HG03575 (cell line): Measurements from ENCODE around the gene FASLG.
A peak's percentile ranks its signal among the peaks of the same experiment; 100 is the strongest.
"Not testable (repeated sequence)": the region's sequence is repeated elsewhere in the genome, so short reads cannot be mapped to it uniquely, and the experiment has no call there.

Experiments used
- ATAC-seq: cut with Tn5 transposase; IDR thresholded peaks from one replicate; pipeline ENCODE4 v1.9.1; 2021; ENCODE audit not compliant: unreplicated experiment, insufficient number of reproducible peaks, low FRiP score; ENCODE audit errors: extremely low read depth

FASLG gene

GRCh38 chr1:172673761-172674160, 14.9 kb downstream of the FASLG start:
- ATAC-seq, result no peak

DNA sequence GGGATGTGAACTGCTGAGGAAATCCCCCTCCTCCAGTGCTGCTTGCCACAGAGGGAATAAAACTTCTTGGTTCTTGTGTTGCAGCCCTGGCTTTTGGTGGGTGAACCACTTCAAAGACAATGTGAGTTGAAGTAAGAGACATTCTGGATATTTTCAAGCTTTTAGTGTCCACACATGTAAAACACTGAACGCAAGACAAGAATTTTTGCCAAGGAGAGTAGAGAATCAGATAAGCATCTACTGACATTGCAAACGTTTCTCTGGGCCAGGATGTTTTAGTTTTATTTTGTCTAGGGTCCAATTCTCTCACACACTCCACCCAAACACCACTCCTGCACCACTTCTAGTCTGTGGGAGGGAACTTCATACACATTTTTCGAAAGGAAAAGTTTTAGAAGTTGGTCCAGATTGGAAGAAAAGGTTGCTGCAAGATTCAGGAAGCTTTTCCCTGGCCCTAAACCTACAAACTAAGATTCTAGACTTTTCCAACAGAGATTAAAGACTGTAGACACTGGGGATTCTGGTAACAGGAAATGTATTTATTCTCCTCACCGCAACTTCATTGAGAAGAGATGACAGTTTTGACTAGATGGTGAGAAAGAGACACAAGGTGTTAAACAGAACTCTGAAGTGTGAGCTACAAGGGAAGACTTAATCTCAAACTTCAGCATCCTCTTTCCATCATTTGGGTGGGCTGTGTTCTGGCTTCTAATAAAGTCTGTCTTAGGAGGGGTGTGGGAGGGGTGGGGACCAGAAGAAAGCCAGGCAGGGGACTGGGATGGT, 16.1 kb downstream of the FASLG start:
- ATAC-seq, result no peak

DNA sequence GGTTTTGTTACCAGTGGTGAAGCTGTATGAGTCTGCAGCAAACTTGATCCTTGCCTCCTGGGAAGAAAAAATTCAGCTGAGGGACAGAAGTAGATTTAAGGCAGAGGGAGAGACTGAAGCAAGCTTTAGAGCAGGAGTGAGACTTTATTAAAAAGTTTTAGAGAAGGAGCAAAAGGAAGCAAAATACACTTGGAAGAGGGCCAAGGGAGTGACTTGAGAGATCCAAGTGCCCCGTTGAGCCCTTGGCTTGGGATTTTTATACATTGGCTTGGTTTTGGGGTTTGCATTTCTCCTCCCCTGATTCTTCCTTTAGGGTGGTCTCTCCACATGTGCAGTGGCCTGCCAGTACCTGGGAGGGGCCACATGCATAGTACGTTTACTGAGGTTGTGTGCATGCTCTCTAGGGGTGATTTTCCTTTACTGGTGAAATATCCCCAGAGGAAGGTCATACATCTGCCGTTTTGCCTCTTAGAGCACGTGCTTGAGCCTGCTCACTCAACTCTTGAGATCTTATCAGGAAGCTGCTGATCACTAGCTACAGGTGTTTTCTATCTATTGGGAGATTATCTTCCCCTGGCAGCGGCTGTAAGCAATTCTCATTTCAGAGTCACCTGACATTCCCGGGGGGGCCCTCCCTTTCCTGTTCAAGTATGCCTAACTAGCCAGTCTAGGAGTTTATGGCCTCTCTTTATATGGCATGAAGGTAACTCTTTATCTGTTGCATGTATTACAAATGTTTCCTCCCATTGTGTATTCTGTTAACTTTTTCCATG, 20.3 kb downstream of the FASLG start:
- no peak for ATAC-seq

GRCh38 chr1:172680244-172680643, 21.3 kb downstream of the FASLG start:
- no peak for ATAC-seq

- ATAC-seq, result no peak
These were observed 21.9 kb downstream of the FASLG start for GRCh38 chr1:172680733-172681275.

DNA sequence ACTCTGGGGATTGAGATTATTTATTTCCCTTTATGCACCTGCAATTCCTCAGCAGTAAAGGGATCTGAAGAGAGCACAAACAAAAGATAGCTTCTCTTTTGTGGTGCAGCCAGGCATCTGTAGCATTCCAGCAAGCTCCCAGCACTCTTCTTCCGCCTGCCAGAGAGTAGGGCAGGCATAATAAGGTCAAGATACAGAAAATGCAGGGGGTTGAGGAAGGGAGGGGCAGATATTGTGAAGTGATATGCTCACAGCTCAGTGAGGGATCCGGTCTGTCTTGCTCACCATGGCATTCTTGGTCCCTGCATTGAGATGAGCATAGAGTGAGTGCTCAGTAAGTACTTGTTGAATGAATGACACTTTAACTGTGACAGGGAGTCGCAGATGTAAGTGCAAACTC, 23.9 kb downstream of the FASLG start:
- ATAC-seq, result no peak

DNA sequence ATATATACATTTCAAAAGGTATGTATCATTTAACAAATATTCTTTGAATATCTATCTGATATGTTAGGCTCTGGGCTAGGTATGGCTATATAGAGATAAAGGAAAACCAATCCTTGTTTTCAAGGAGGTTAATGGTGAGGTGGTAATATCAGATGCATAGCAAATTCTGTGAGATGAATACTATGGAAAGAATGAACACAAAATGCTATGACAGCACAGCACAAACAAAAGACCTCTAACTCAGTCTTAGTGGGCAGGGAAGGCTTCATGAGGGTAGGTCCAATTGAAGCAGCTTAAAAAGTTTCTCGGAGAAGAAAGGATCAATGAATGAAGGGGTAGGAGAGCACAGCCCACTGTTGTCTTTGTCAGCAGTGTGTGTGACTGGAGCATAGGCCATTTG, 27.2 kb downstream of the FASLG start:
- no peak for ATAC-seq

- not testable (repeated sequence) for ATAC-seq
These were observed 29.7 kb downstream of the FASLG start for GRCh38 chr1:172688428-172689085.

DNA sequence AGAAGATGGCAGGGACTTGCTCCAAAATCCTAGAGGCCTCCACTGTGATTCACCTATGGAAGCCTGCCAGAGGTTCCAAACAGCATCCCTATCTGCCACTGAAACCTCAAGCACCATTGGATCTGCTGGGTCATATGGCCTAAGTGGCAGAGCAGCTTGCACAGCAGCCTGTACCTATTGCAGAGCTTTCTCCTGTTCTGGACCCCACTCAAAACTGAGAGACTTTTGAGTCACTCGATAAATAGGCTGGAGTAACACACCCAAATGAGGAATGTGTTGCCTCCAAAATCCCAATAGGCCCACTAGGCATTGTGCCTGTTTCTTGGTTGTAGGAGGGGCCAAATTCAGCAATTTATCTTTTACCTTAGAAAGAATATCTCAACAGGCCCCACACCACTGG, 32.0 kb downstream of the FASLG start:
- ATAC-seq, result not testable (repeated sequence)

GRCh38 chr1:172697534-172698002, 38.7 kb downstream of the FASLG start:
- ATAC-seq, result no peak

- ATAC-seq, result no peak
These were observed 39.3 kb downstream of the FASLG start for GRCh38 chr1:172698224-172698623.

DNA sequence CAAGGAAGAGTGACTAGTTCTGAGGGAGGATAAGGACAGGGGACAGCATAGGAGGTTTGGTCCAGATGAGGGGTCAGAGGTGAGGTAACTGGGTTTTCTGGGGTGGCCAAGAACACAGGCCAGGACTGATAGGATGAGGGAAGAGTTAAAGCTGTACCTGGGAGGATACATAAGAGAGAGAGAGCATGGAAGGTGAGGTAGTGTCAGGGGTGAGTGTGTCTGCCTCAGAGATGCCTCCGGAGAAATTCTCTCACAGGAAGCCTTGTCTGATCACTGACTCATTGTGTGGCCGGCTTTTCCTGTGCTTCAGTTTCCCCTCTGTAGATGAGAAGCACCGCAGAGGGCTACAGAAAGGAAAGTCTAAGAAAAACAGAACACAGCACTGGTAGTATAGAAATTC, 40.2 kb downstream of the FASLG start:
- ATAC-seq, result peak; percentile 47

GRCh38 chr1:172699695-172700227, 40.9 kb downstream of the FASLG start:
- ATAC-seq, result no peak

GRCh38 chr1:172700556-172700955, 41.7 kb downstream of the FASLG start:
- ATAC-seq, result no peak

GRCh38 chr1:172704001-172704400, 45.1 kb downstream of the FASLG start:
- no peak for ATAC-seq

DNA sequence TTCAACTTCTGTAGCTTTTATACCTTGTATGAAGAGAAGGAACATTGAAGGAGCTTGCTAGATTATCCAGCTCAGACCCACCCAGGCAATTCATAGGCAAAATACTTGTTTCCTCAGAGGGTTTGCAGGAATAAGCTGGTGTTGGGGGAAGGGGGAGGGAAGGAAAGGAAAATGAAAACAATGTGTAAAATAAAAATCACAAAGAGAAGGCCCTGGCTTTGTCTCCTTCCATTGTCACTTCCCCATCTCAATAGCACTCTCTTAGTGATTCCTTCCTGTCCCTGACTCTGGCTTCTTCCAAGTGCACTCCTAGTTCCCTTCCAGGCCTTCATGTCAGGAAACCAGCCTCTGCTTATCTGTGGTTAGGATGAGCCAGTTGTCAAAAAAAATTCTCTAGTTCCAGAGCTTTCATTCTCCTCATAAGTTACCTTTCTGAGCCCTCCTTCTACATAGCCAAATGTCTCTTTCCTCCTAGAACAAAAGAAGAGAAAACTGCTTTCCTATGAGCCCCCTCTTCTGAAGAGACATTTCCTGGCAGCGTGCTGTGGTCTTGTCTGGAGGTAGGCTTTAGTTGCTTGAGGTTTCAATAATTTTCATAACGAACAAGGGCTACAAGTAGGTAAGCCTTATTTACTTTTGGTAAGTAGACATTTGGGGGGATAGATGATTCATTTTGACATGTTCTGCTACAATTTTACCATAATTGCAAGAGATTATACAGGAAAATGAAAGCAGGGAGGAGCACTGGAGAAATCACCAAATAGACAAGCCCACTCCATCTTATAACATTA, 45.7 kb downstream of the FASLG start:
- no peak for ATAC-seq

GRCh38 chr1:172708452-172708851, 49.5 kb downstream of the FASLG start:
- ATAC-seq, result no peak

DNA sequence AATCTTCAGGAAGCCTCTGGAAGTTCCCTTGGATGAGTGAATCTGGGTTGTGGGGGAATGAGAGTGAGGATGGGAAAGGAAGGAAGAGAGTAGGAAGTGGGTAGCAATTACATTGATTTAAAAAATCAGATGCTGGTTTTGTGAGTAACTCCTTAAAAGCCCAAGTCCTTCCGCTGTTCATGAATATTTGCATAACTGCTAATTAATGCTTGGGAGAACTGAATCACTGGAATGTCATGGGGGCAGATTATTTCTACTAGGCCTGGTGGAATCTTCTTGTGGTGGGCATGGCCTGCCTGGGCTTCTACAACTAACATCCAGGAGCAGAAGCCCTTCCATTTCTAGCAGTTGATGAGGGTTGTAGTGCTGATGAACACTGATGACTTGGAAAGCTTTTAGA, 52.7 kb downstream of the FASLG start:
- no peak for ATAC-seq

- ATAC-seq, result no peak
These were observed 54.6 kb downstream of the FASLG start for GRCh38 chr1:172713466-172713865.
